OCI-LY1 (cell line): Measurements from ENCODE around the gene ZCCHC9.

Source experiments
- EZH2 ChIP-seq: fragments of 200-600 bp; sonication (generic), shearing (Covaris generic); IDR thresholded peaks from 2 replicates; pipeline ENCODE4 v1.8.0; 2017; ENCODE audit warnings: borderline replicate concordance, mixed run types, mild to moderate bottlenecking, antibody characterized with exemption, low read length, moderate library complexity, mixed read lengths
- TF ChIP-seq, protein P1 (sequence below): fragments of 200-600 bp; sonication (generic), shearing (Covaris generic); IDR thresholded peaks from 2 replicates; pipeline ENCODE4 v1.5.1; 2017; ENCODE audit warnings: mild to moderate bottlenecking, antibody characterized with exemption, low read length, moderate library complexity, mixed read lengths

DNA sequence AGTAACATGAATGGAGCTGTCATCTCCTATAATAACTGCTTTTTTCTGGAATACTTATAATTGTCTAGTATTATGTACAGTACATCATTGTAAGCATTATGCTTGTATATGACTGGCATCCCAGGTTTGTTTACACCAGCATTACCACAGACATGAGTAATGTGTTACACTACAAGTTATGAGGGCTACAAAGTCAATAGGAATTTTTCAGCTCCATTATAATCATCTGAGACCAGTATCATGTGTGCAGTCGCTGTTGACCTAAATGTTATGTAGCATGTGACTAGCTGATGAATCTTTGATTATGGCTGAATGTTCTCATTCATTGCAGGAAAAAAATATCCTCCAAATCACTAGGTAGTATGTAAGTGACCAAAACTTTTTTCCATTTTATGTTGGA, 2.2 kb downstream of the ZCCHC9 start:
- TF ChIP-seq, protein P1, sequence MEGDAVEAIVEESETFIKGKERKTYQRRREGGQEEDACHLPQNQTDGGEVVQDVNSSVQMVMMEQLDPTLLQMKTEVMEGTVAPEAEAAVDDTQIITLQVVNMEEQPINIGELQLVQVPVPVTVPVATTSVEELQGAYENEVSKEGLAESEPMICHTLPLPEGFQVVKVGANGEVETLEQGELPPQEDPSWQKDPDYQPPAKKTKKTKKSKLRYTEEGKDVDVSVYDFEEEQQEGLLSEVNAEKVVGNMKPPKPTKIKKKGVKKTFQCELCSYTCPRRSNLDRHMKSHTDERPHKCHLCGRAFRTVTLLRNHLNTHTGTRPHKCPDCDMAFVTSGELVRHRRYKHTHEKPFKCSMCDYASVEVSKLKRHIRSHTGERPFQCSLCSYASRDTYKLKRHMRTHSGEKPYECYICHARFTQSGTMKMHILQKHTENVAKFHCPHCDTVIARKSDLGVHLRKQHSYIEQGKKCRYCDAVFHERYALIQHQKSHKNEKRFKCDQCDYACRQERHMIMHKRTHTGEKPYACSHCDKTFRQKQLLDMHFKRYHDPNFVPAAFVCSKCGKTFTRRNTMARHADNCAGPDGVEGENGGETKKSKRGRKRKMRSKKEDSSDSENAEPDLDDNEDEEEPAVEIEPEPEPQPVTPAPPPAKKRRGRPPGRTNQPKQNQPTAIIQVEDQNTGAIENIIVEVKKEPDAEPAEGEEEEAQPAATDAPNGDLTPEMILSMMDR, result no peak
- TF ChIP-seq EZH2, result no peak
